ENCODE measurements around the gene ZNF609. TPM values are rescaled to one million over a fixed set of nuclear protein-coding genes. Genes with fewer than 3 reads are reported as not detected.

Gene ZNF609
- polyA plus RNA-seq, 3 donors = 1.3 to 13.2 (median 1.7) TPM

- H3K36me3 Mint-ChIP-seq = peaks cover 8 to 22% of the 10 kb centered on the region in 2 donors
- TF ChIP-seq, protein P1, sequence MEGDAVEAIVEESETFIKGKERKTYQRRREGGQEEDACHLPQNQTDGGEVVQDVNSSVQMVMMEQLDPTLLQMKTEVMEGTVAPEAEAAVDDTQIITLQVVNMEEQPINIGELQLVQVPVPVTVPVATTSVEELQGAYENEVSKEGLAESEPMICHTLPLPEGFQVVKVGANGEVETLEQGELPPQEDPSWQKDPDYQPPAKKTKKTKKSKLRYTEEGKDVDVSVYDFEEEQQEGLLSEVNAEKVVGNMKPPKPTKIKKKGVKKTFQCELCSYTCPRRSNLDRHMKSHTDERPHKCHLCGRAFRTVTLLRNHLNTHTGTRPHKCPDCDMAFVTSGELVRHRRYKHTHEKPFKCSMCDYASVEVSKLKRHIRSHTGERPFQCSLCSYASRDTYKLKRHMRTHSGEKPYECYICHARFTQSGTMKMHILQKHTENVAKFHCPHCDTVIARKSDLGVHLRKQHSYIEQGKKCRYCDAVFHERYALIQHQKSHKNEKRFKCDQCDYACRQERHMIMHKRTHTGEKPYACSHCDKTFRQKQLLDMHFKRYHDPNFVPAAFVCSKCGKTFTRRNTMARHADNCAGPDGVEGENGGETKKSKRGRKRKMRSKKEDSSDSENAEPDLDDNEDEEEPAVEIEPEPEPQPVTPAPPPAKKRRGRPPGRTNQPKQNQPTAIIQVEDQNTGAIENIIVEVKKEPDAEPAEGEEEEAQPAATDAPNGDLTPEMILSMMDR (IDR thresholded peaks at IDR 0.05) = no peak
- no peaks in the 10 kb centered on the region for H3K9me3 Mint-ChIP-seq
- H3K27me3 ChIP-seq (ENCODE audit: control insufficient read depth in 2 of 2, insufficient read depth in 2 of 2, low read length in 2 of 2) = no peaks in the 10 kb centered on the region
- intact Hi-C loops (cut with micrococcal nuclease) = no loop called here
- H3K27ac Mint-ChIP-seq = peak overlapping the region in 2 of 7 donors; percentile 32 to 54
- H3K27me3 Mint-ChIP-seq (ENCODE audit: low read depth in 3 of 3) = peaks cover 0 to 1% (median 0%) of the 10 kb centered on the region in 3 donors
- H3K9ac ChIP-seq (ENCODE audit: insufficient read depth, low read length, poor library complexity, severe bottlenecking) = no peak overlapping the region
- peaks cover 60% of the 10 kb centered on the region for H4K20me1 ChIP-seq (ENCODE audit: insufficient read depth, low read length)
- peaks cover 10 to 13% of the 10 kb centered on the region in 2 donors for H3K4me1 ChIP-seq (ENCODE audit: control insufficient read depth in 1 of 2, insufficient read depth in 2 of 2, low read length in 2 of 2)
- no CpG with 5 or more reads among the region's 5 CpGs for WGBS (ENCODE audit: insufficient coverage)
- peaks cover 88% of the 10 kb centered on the region for H3K79me2 ChIP-seq (ENCODE audit: insufficient read depth, low read length)
- H3K9me3 ChIP-seq (replicated peaks in 1 of 2; ENCODE audit: control insufficient read depth in 1 of 2, insufficient read depth in 1 of 2, low read length in 2 of 2) = no peaks in the 10 kb centered on the region
- no peak overlapping the region for H3K4me2 ChIP-seq (replicated peaks; ENCODE audit: extremely low read depth, low read length, poor library complexity, severe bottlenecking)
- no peak for DNase-seq
- peaks cover 35% of the 10 kb centered on the region for H3K4me1 Mint-ChIP-seq
- no peak overlapping the region for H2AFZ ChIP-seq (ENCODE audit: insufficient read depth, low read depth, low read length, poor library complexity, severe bottlenecking)
- H3K4me3 ChIP-seq (replicated peaks in 1 of 3; ENCODE audit: low read depth in 2 of 3, low read length in 3 of 3) = no peak overlapping the region
- no peak overlapping the region for H3K4me3 Mint-ChIP-seq
- H3K36me3 ChIP-seq (replicated peaks in 1 of 2; ENCODE audit: control insufficient read depth in 1 of 2, insufficient read depth in 2 of 2, low read length in 2 of 2) = peaks cover 4 to 11% of the 10 kb centered on the region in 2 donors
- H3K27ac ChIP-seq (ENCODE audit: low read depth in 1 of 2, low read length in 2 of 2) = peak overlapping the region in 1 of 2 donors; percentile 39
Measured at GRCh38 chr15:64618138-64618537, 157.8 kb downstream of the ZNF609 start.

DNA sequence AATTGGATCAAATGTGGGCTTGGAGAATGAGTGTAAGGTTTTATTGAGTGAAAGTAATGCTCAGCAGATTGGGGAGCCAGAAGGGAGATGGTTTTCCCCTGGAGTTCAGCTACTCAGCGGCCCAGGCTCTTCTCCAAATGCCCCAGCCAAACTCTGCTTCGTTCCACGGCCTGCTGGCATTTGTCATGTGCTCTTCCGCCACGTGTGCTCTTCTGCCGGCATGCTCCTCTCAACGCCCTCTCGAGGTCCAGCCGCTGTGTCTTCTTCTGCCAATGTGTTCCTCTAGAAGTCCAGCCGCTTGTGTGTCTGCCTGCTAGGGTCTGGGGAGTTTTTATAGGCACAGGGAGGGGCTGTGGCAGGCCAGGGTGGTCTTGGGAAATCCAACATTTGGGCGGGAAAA is 158.2 kb downstream of the ZNF609 start:
- Histone ChIP-seq H3K36me3 (replicated peaks in 1 of 2; ENCODE audit: control insufficient read depth in 1 of 2, insufficient read depth in 2 of 2, low read length in 2 of 2) (peaks cover 8 to 15% of the 10 kb centered on the region in 2 donors), H2AFZ (ENCODE audit: insufficient read depth, low read depth, low read length, poor library complexity, severe bottlenecking) (no peak overlapping the region), H4K20me1 (ENCODE audit: insufficient read depth, low read length) (peaks cover 63% of the 10 kb centered on the region), H3K9me3 (replicated peaks in 1 of 2; ENCODE audit: control insufficient read depth in 1 of 2, insufficient read depth in 1 of 2, low read length in 2 of 2) (no peaks in the 10 kb centered on the region), H3K9ac (ENCODE audit: insufficient read depth, low read length, poor library complexity, severe bottlenecking) (no peak overlapping the region), H3K79me2 (ENCODE audit: insufficient read depth, low read length) (peaks cover 85% of the 10 kb centered on the region), H3K4me1 (ENCODE audit: control insufficient read depth in 1 of 2, insufficient read depth in 2 of 2, low read length in 2 of 2) (peaks cover 10 to 13% of the 10 kb centered on the region in 2 donors), H3K27ac (ENCODE audit: low read depth in 1 of 2, low read length in 2 of 2) (peak overlapping the region in 1 of 2 donors; percentile 39), H3K27me3 (ENCODE audit: control insufficient read depth in 2 of 2, insufficient read depth in 2 of 2, low read length in 2 of 2) (no peaks in the 10 kb centered on the region), H3K4me3 (replicated peaks in 1 of 3; ENCODE audit: low read depth in 2 of 3, low read length in 3 of 3) (no peak overlapping the region), H3K4me2 (replicated peaks; ENCODE audit: extremely low read depth, low read length, poor library complexity, severe bottlenecking) (no peak overlapping the region)
- no peaks in the 10 kb centered on the region for H3K9me3 Mint-ChIP-seq
- peaks cover 38% of the 10 kb centered on the region for H3K4me1 Mint-ChIP-seq
- intact Hi-C loops (cut with micrococcal nuclease) = no loop called here
- TF ChIP-seq, protein P1 (IDR thresholded peaks at IDR 0.05) = no peak
- H3K27me3 Mint-ChIP-seq (ENCODE audit: low read depth in 3 of 3) = peaks cover 0 to 1% (median 0%) of the 10 kb centered on the region in 3 donors
- H3K27ac Mint-ChIP-seq = peak overlapping the region in 5 of 7 donors; percentile 32 to 54 (median 37)
- 95% methylated on average over 5 of the region's 11 CpGs for WGBS (ENCODE audit: insufficient coverage)
- H3K36me3 Mint-ChIP-seq = peaks cover 12 to 26% of the 10 kb centered on the region in 2 donors
- H3K4me3 Mint-ChIP-seq = no peak overlapping the region
- DNase-seq = no peak

Measured in CD14-positive monocyte (primary cell).